Stomach (tissue), 9 donors: ENCODE measurements around the gene CD28. TPM values are rescaled to one million over a fixed set of nuclear protein-coding genes. Genes with fewer than 3 reads are reported as not detected.

Source experiments
- DNase-seq, 2 donors: peaks; one replicate each; pipeline versions ENCODE4 v3.0.0 to v3.0.0-alpha.2; 2013 to 2019
- H3K27ac ChIP-seq, 5 donors: fragments of 200-600 bp in 4 of 5; sonication (generic) in 4 of 5; one replicate each; pipeline ENCODE4 v1.5.1; 2013 to 2019; ENCODE audit warnings: mild to moderate bottlenecking in 1 of 5, moderate library complexity in 1 of 5
- H3K27me3 ChIP-seq, 3 donors: fragments of 200-600 bp; sonication (generic); one replicate each; pipeline ENCODE4 v1.5.1; 2017 to 2019; ENCODE audit warnings: mixed run types in 1 of 3
- H3K36me3 ChIP-seq, 4 donors: fragments of 200-600 bp; sonication (generic); 1 replicate in 3 of 4; 2 replicates in 1 of 4; pipeline ENCODE4 v1.5.1; 2016 to 2019
- H3K4me1 ChIP-seq, 4 donors: fragments of 200-600 bp; sonication (generic); one replicate each; pipeline ENCODE4 v1.5.1; 2016 to 2019
- H3K4me3 ChIP-seq, 4 donors: fragments of 200-600 bp; sonication (generic) in 3 of 4; one replicate each; pipeline ENCODE4 v1.5.1; 2016 to 2019; ENCODE audit warnings: mild to moderate bottlenecking in 1 of 4
- H3K9me3 ChIP-seq, 4 donors: fragments of 200-600 bp; sonication (generic); one replicate each; pipeline ENCODE4 v1.5.1; 2016 to 2019
- EP300 ChIP-seq: sonication (generic); formaldehyde crosslinking; IDR thresholded peaks from one replicate; pipeline ENCODE4 v1.6.1; 2017; ENCODE audit warnings: antibody characterized with exemption
- POLR2A ChIP-seq, 4 donors: fragments of 450-650 bp; IDR thresholded peaks; one replicate each; pipeline ENCODE4 v1.6.1; 2016; ENCODE audit warnings: antibody characterized with exemption in 4 of 4, control low read depth in 2 of 4, mild to moderate bottlenecking in 1 of 4, moderate library complexity in 1 of 4
- POLR2AphosphoS5 ChIP-seq, 3 donors: sonication (generic); formaldehyde crosslinking; IDR thresholded peaks; one replicate each; pipeline ENCODE4 v1.6.1; 2016; ENCODE audit warnings: antibody characterized with exemption in 3 of 3
- WGBS, 5 donors: extraction: QIAGEN DNeasy Blood & Tissue Kit in 3 of 5; methylation state at CpG; one replicate each; pipeline versions ENCODE4 v1.1.5 to v1.1.7; 2013 to 2018; 5-methylcytosine and 5-hydroxymethylcytosine counted together
- intact Hi-C: fragments of 100-400 bp; cut with DNase I; formaldehyde crosslinking; loops from one replicate; pipeline ENCODE4 v1.15.1; 2023; ENCODE audit warnings: low total_unique reads
- polyA plus RNA-seq, 3 donors: library from polyadenylated mRNA; stranded (reverse); fragments of 200-250 nt; gene quantifications; one replicate each; pipeline ENCODE4 v1.2.3, GENCODE V29; 2013
- total RNA-seq, 5 donors: library from RNA; depleted of rRNA; stranded (reverse); fragments of >200 nt; gene quantifications; one replicate each; pipeline versions ENCODE4 v1.1.0 to v1.2.3, GENCODE V29; 2014 to 2016
- TF ChIP-seq, protein P1 (sequence below), 7 experiments: fragments of 450-650 bp in 4 of 7; fragments of 200-600 bp in 3 of 7; sonication (generic) in 3 of 7; IDR thresholded peaks; one replicate each; pipeline ENCODE4 v1.5.1; 2016 to 2019; ENCODE audit warnings: antibody characterized with exemption in 7 of 7, control low read depth in 2 of 7, mild to moderate bottlenecking in 1 of 7
- donor health status: healthy with polysubstance abuse.
- donor health status: Bipolar disorder and iron deficiency.
- donor health status: healthy.

Gene CD28
- total and polyA plus RNA-seq, 8 donors, result 0.15 to 4.4 (median 0.27) TPM; not detected in 2

DNA sequence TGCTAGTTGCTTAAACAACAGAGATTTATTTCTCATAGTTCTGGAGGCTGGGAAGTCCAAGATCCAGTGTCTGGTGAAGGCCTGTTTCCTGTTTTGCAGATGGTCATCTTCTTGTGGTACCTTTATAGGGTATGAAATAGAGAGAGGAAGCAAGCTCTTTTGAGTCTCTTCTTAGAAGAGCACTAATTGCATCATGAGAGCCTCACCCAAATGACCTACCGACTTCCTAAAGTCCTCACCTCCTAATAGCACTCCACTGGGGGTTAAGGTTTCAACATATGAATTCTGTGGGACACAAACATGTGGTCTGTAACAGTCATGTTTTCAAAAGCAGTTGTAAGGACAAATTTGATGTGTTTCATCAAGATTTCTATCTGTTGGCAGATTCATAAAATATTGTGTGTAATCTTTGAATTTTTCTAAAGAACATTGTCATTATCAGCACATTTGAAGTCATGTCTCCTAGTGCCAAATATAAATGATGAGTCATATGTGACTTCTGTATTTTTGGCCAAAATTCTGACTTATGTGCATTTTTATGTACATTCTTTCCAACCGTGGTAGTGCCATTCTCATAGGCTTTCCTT lies 45.3 kb downstream of the CD28 start:
- H3K27ac ChIP-seq, result no peak overlapping the region
- H3K9me3 ChIP-seq, result peaks cover 5 to 17% (median 13%) of the 10 kb centered on the region in 4 donors
- H3K4me3 ChIP-seq, result no peak overlapping the region
- H3K36me3 ChIP-seq, result no peaks in the 10 kb centered on the region
- no peaks in the 10 kb centered on the region for H3K27me3 ChIP-seq
- TF ChIP-seq POLR2AphosphoS5 (IDR thresholded peaks at IDR 0.05) (no peak), POLR2A (IDR thresholded peaks at IDR 0.05) (no peak), EP300 (no peak)
- TF ChIP-seq, protein P1, sequence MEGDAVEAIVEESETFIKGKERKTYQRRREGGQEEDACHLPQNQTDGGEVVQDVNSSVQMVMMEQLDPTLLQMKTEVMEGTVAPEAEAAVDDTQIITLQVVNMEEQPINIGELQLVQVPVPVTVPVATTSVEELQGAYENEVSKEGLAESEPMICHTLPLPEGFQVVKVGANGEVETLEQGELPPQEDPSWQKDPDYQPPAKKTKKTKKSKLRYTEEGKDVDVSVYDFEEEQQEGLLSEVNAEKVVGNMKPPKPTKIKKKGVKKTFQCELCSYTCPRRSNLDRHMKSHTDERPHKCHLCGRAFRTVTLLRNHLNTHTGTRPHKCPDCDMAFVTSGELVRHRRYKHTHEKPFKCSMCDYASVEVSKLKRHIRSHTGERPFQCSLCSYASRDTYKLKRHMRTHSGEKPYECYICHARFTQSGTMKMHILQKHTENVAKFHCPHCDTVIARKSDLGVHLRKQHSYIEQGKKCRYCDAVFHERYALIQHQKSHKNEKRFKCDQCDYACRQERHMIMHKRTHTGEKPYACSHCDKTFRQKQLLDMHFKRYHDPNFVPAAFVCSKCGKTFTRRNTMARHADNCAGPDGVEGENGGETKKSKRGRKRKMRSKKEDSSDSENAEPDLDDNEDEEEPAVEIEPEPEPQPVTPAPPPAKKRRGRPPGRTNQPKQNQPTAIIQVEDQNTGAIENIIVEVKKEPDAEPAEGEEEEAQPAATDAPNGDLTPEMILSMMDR (IDR thresholded peaks at IDR 0.05), result no peak
- no peak for DNase-seq
- WGBS, 5 donors, result 79 to 88% (median 81%) methylated on average over 2 of the region's 2 CpGs
- H3K4me1 ChIP-seq, result no peaks in the 10 kb centered on the region
- intact Hi-C loops, result no loop called here

DNA sequence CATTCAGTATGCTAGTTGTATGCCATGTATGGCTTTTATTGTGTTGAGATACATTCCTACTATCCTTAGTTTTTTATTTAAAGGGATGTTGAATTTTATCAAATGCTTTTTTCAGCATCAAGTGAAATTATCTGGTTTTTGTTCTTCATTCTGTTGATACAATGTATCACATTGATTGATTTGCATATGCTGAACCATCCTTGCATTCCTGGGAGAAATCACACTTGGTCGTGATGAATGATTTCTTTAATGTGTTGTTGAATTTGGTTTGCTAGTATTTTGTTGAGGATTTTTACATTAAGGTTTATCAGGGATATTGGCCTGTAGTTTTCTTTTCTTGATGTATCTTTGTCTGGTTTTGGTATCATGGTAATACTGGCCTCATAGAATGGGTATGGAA lies 49.7 kb downstream of the CD28 start:
- peaks cover 5 to 24% (median 13%) of the 10 kb centered on the region in 4 donors for H3K9me3 ChIP-seq
- no peaks in the 10 kb centered on the region for H3K36me3 ChIP-seq
- no peaks in the 10 kb centered on the region for H3K27me3 ChIP-seq
- TF ChIP-seq, protein P1 (IDR thresholded peaks at IDR 0.05), result no peak
- TF ChIP-seq POLR2AphosphoS5 (IDR thresholded peaks at IDR 0.05) (no peak), EP300 (no peak), POLR2A (IDR thresholded peaks at IDR 0.05) (no peak)
- no peaks in the 10 kb centered on the region for H3K4me1 ChIP-seq
- intact Hi-C loops, result no loop called here
- no peak overlapping the region for H3K27ac ChIP-seq
- no peak for DNase-seq
- WGBS, 5 donors, result 81 to 91% (median 90%) methylated on average over 1 of the region's 1 CpG
- no peak overlapping the region for H3K4me3 ChIP-seq

- TF ChIP-seq, protein P1 (IDR thresholded peaks at IDR 0.05), result no peak
- no peak for TF ChIP-seq EP300
- TF ChIP-seq POLR2AphosphoS5 (IDR thresholded peaks at IDR 0.05), result peak in 1 of 3 donors; percentile 30
- peaks cover 0 to 9% (median 0%) of the 10 kb centered on the region in 4 donors for H3K4me1 ChIP-seq
- no peak overlapping the region for H3K4me3 ChIP-seq
- 60 to 84% (median 67%) methylated on average over 4 of the region's 4 CpGs for WGBS, 5 donors
- intact Hi-C loops, result no loop called here
- peak in 1 of 2 donors; percentile 34 for DNase-seq
- H3K9me3 ChIP-seq, result peaks cover 5 to 24% (median 13%) of the 10 kb centered on the region in 4 donors
- H3K36me3 ChIP-seq, result no peaks in the 10 kb centered on the region
- H3K27ac ChIP-seq, result peak overlapping the region; percentile 42 to 82 (median 74)
- no peaks in the 10 kb centered on the region for H3K27me3 ChIP-seq
These were observed 52.6 kb downstream of the CD28 start for GRCh38 chr2:203758841-203759689.

DNA sequence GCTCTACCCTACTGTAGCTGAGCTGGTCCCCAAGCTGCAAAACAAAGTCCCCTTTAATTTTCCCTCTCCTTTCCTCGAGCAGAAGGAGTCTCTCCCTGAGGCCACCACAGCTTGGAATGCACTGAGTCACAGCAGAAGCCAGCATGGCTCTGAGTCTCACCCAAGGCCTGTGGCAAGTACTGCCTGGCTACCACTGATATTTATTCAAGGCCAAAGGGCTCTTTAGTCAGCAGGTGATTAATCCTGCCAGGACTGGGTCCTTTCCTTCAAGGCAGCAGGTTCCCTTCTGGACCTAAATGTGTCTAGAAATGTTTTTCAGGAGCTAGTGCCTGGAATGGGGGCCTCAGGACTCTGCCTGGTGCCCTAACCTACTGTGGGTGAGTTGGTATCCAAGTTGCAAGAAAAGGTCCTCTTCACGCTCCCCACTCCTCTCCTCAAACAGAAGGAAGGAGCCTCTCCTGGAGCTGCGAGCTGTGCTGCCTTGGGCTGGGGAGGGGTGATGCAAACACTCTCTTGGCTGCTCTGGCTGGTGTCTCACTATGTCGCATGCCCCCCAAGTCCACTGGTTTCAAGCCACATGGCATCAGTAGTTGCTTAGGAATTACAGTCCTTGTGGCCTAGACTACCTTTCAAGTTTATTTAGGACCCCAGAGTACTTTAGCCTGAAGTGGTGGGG lies 53.4 kb downstream of the CD28 start:
- no peaks in the 10 kb centered on the region for H3K36me3 ChIP-seq
- peak; percentile 48 to 56 for DNase-seq
- no peak overlapping the region for H3K4me3 ChIP-seq
- H3K27me3 ChIP-seq, result no peaks in the 10 kb centered on the region
- TF ChIP-seq POLR2A (IDR thresholded peaks at IDR 0.05) (no peak), EP300 (no peak), POLR2AphosphoS5 (IDR thresholded peaks at IDR 0.05) (peak in 2 of 3 donors; percentile 21 to 56)
- TF ChIP-seq, protein P1 (IDR thresholded peaks at IDR 0.05), result no peak
- peaks cover 0 to 9% (median 0%) of the 10 kb centered on the region in 4 donors for H3K4me1 ChIP-seq
- H3K9me3 ChIP-seq, result peaks cover 5 to 24% (median 13%) of the 10 kb centered on the region in 4 donors
- H3K27ac ChIP-seq, result peak overlapping the region; percentile 54 to 82 (median 74)
- 80 to 93% (median 88%) methylated on average over 3 to 4 of the region's 4 CpGs for WGBS, 5 donors
- intact Hi-C loops, result no loop called here
